ENCODE results near the gene ETFB. TPM values are rescaled to one million over a fixed set of nuclear protein-coding genes. Genes with fewer than 3 reads are reported as not detected.

The ETFB gene
- total RNA-seq, 1 experiment from 2014 or later: 140 TPM

DNA sequence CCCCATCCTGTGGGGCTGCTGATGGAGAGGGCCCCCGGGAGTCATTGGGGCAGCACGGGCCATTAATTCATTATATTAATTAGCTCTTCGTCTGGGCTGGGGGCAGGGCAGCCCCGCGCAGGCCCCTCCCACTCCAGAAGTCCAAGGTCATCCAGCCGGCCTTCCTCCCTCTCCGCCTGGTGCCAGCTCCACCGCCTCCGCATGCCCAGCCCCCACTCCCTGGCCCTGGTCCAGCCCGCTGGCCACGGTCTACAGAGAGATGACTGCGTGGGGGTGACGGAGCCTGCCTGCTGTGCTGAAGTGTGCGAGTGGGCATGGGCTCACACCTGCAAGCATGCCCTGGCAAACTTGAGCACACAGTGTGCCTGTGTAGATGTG, 45.9 kb downstream of the ETFB start:
- H3K27ac ChIP-seq (ENCODE audit: low read depth, low read length): no peak overlapping the region
- no TSS peak for BruUV-seq (replicated peaks)
- H3K27me3 ChIP-seq (ENCODE audit: insufficient read depth, low read length): peaks cover 8% of the 10 kb centered on the region; the same call in 1 of the 2 replicates
- no peaks in the 10 kb centered on the region for H3K9me3 ChIP-seq (ENCODE audit: control insufficient read depth in 1 of 2, insufficient read depth in 1 of 2, low read depth in 1 of 2, low read length in 2 of 2)
- H2AFZ ChIP-seq (ENCODE audit: low read depth, low read length, poor library complexity, severe bottlenecking): no peak overlapping the region
- intact Hi-C loops (cut with micrococcal nuclease): no loop called here
- H3K9ac ChIP-seq (ENCODE audit: low read length): no peak overlapping the region
- H4K20me1 ChIP-seq (ENCODE audit: insufficient read depth): no peaks in the 10 kb centered on the region
- no peaks in the 10 kb centered on the region for H3K4me1 ChIP-seq (ENCODE audit: control insufficient read depth in 1 of 2, insufficient read depth in 2 of 2, low read length in 2 of 2)
- H3K4me2 ChIP-seq (ENCODE audit: low read length): no peak overlapping the region
- ATAC-seq: no peak
- H3K36me3 ChIP-seq (ENCODE audit: control insufficient read depth in 1 of 2, insufficient read depth in 2 of 2, low read length in 2 of 2): no peaks in the 10 kb centered on the region
- DNase-seq (ENCODE audit: low read depth, low spot score): no peak
- H3K4me3 ChIP-seq (replicated peaks in 1 of 2; ENCODE audit: low read depth in 1 of 2, low read length in 2 of 2): no peak overlapping the region
- CTCF ChIA-PET: no interaction called here
- no peaks in the 10 kb centered on the region for H3K79me2 ChIP-seq (ENCODE audit: insufficient read depth, low read length)
- POLR2A ChIA-PET: no interaction called here
- RAD21 ChIA-PET (ENCODE audit: low non-redundant PET in 1 of 2, low total read pairs in 2 of 2, uncharacterized antibody in 2 of 2, unreplicated experiment in 2 of 2): no interaction called here
- H3K9me2 ChIP-seq (ENCODE audit: insufficient read depth): no peaks in the 10 kb centered on the region
- TF ChIP-seq ELF1 (IDR thresholded peaks at IDR 0.05; ENCODE audit: borderline replicate concordance, low read depth): no peak

DNA sequence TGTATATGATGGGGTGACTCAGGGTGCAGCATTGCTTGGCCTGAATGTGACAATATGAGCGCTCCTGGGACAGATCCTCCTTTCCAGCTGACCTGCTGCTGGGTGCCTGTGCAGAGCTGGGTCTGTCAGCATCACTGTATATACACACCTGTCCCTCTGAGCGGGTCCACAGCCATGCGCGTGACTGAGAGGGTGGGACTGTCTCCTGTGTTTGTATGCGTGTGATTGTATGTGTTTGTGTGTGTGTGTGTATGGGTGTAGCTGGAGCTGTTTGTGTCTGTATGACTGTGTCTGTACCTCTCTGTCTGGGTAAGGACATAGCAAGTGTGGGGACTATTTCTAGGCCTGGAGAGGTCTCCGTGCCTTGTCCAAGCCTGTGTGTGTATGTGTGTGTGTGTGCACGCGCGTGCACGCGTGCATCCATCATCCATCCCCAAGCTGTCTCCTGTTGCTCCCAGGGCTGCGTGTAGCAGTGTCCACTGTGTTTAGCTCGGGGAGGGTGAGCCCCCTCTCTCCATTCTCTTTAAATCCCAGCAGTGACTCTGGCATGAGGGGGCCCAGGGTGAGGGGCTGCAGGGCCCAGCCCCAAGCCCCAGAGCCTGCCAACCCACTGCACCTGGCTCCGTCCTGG, 46.4 kb downstream of the ETFB start:
- Histone ChIP-seq H4K20me1 (ENCODE audit: insufficient read depth) (no peaks in the 10 kb centered on the region), H3K27me3 (ENCODE audit: insufficient read depth, low read length) (peaks cover 8% of the 10 kb centered on the region; the same call in 1 of the 2 replicates), H3K4me1 (ENCODE audit: control insufficient read depth in 1 of 2, insufficient read depth in 2 of 2, low read length in 2 of 2) (no peaks in the 10 kb centered on the region), H3K4me3 (replicated peaks in 1 of 2; ENCODE audit: low read depth in 1 of 2, low read length in 2 of 2) (no peak overlapping the region), H3K27ac (ENCODE audit: low read depth, low read length) (no peak overlapping the region), H3K36me3 (ENCODE audit: control insufficient read depth in 1 of 2, insufficient read depth in 2 of 2, low read length in 2 of 2) (no peaks in the 10 kb centered on the region), H3K79me2 (ENCODE audit: insufficient read depth, low read length) (no peaks in the 10 kb centered on the region), H3K9me3 (ENCODE audit: control insufficient read depth in 1 of 2, insufficient read depth in 1 of 2, low read depth in 1 of 2, low read length in 2 of 2) (no peaks in the 10 kb centered on the region), H2AFZ (ENCODE audit: low read depth, low read length, poor library complexity, severe bottlenecking) (no peak overlapping the region), H3K9ac (ENCODE audit: low read length) (no peak overlapping the region), H3K4me2 (ENCODE audit: low read length) (no peak overlapping the region), H3K9me2 (ENCODE audit: insufficient read depth) (no peaks in the 10 kb centered on the region)
- DNase-seq (ENCODE audit: low read depth, low spot score) (no peak), ATAC-seq (no peak)
- ChIA-PET CTCF (no interaction called here), POLR2A (no interaction called here), RAD21 (ENCODE audit: low non-redundant PET in 1 of 2, low total read pairs in 2 of 2, uncharacterized antibody in 2 of 2, unreplicated experiment in 2 of 2) (no interaction called here)
- no peak for TF ChIP-seq ZNF274 (IDR thresholded peaks at IDR 0.05; ENCODE audit: low read depth, low read length)
- TF ChIP-seq SIN3A (IDR thresholded peaks at IDR 0.05; ENCODE audit: low read depth): no peak
- no peak for TF ChIP-seq YY1 (IDR thresholded peaks at IDR 0.05; ENCODE audit: extremely low read depth, insufficient replicate concordance, low read depth, low read length)
- TF ChIP-seq ZFX (IDR thresholded peaks at IDR 0.05): no peak
- TF ChIP-seq ELF1 (IDR thresholded peaks at IDR 0.05; ENCODE audit: borderline replicate concordance, low read depth): no peak
- TF ChIP-seq, protein P1, sequence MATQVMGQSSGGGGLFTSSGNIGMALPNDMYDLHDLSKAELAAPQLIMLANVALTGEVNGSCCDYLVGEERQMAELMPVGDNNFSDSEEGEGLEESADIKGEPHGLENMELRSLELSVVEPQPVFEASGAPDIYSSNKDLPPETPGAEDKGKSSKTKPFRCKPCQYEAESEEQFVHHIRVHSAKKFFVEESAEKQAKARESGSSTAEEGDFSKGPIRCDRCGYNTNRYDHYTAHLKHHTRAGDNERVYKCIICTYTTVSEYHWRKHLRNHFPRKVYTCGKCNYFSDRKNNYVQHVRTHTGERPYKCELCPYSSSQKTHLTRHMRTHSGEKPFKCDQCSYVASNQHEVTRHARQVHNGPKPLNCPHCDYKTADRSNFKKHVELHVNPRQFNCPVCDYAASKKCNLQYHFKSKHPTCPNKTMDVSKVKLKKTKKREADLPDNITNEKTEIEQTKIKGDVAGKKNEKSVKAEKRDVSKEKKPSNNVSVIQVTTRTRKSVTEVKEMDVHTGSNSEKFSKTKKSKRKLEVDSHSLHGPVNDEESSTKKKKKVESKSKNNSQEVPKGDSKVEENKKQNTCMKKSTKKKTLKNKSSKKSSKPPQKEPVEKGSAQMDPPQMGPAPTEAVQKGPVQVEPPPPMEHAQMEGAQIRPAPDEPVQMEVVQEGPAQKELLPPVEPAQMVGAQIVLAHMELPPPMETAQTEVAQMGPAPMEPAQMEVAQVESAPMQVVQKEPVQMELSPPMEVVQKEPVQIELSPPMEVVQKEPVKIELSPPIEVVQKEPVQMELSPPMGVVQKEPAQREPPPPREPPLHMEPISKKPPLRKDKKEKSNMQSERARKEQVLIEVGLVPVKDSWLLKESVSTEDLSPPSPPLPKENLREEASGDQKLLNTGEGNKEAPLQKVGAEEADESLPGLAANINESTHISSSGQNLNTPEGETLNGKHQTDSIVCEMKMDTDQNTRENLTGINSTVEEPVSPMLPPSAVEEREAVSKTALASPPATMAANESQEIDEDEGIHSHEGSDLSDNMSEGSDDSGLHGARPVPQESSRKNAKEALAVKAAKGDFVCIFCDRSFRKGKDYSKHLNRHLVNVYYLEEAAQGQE (IDR thresholded peaks at IDR 0.05; ENCODE audit: low read depth): no peak
- TF ChIP-seq RAD21 (IDR thresholded peaks at IDR 0.05; ENCODE audit: low read depth): no peak
- no peak for TF ChIP-seq CEBPB (IDR thresholded peaks at IDR 0.05; ENCODE audit: low read depth)
- TF ChIP-seq JUND (IDR thresholded peaks at IDR 0.05): no peak
- no peak for TF ChIP-seq EZH2phosphoT487 (IDR thresholded peaks at IDR 0.05; ENCODE audit: borderline replicate concordance)
- intact Hi-C loops (cut with micrococcal nuclease): no loop called here
- no TSS peak for BruUV-seq (replicated peaks)

Measured in HCT116 (cell line).